HepG2 (cell line): ENCODE data around the gene MED15. TPM values are rescaled to one million over a fixed set of nuclear protein-coding genes. Genes with fewer than 3 reads are reported as not detected.

ENCODE experiments used
- ADNP ChIP-seq: sonication (generic); formaldehyde crosslinking; IDR thresholded peaks from 2 replicates; pipeline ENCODE4 v1.4.0; 2020; ENCODE audit warnings: missing genetic modification reagents
- CBFB ChIP-seq: sonication (generic); formaldehyde crosslinking; IDR thresholded peaks from 2 replicates; pipeline ENCODE4 v1.4.0; 2020; ENCODE audit warnings: missing genetic modification reagents
- CBX5 ChIP-seq: sonication (generic); formaldehyde crosslinking; IDR thresholded peaks from 2 replicates; pipeline ENCODE4 v1.4.0; 2020; ENCODE audit warnings: missing genetic modification reagents, borderline replicate concordance
- ETV6 ChIP-seq: sonication (generic); formaldehyde crosslinking; conservative IDR thresholded peaks from 2 replicates; pipeline ENCODE4 v1.4.0; 2020; ENCODE audit warnings: missing genetic modification reagents
- FOSL2 ChIP-seq: sonication (generic); formaldehyde crosslinking; IDR thresholded peaks from 2 replicates; pipeline ENCODE4 v1.4.0; 2020; ENCODE audit warnings: missing genetic modification reagents
- FOXK2 ChIP-seq: fragments of 450-650 bp; IDR thresholded peaks from 2 replicates; pipeline ENCODE4 v1.6.1; 2016
- KLF12 ChIP-seq: sonication (generic); formaldehyde crosslinking; IDR thresholded peaks from 2 replicates; pipeline ENCODE4 v1.4.0; 2020; ENCODE audit warnings: missing genetic modification reagents, borderline replicate concordance
- NCOR1 ChIP-seq: fragments of 200-600 bp; sonication (generic); IDR thresholded peaks from 2 replicates; pipeline ENCODE4 v1.7.0; 2017; ENCODE audit warnings: antibody characterized with exemption, low read length, borderline replicate concordance
- RARG ChIP-seq: sonication (generic); formaldehyde crosslinking; IDR thresholded peaks from 2 replicates; pipeline ENCODE4 v1.4.0; 2020; ENCODE audit warnings: low read depth, mild to moderate bottlenecking, missing genetic modification reagents
- RELA ChIP-seq: sonication (generic); formaldehyde crosslinking; IDR thresholded peaks from 2 replicates; pipeline ENCODE4 v1.4.0; 2020; ENCODE audit warnings: missing genetic modification reagents
- RFX3 ChIP-seq: IDR thresholded peaks from 2 replicates; pipeline ENCODE4 v1.6.1; 2016; ENCODE audit warnings: missing biosample characterization, missing genetic modification reagents
- SOX13 ChIP-seq, 3 experiments: fragments of 450-650 bp in 1 of 3; sonication (generic) in 1 of 3; formaldehyde crosslinking in 1 of 3; IDR thresholded peaks in 2 of 3; conservative IDR thresholded peaks in 1 of 3; 2 replicates each; pipeline versions ENCODE4 v1.5.0 to v1.6.1; 2016 to 2020; ENCODE audit warnings: antibody characterized with exemption in 1 of 3, mild to moderate bottlenecking in 1 of 3, missing compliant biosample characterization in 1 of 3, missing genetic modification reagents in 1 of 3, moderate library complexity in 1 of 3
- TCF12 ChIP-seq, 2 experiments: fragments of 450-650 bp in 1 of 2; sonication (generic) in 1 of 2; formaldehyde crosslinking in 1 of 2; IDR thresholded peaks; 2 replicates each; pipeline versions ENCODE4 v1.6.1 to v1.8.0; 2017 to 2022; ENCODE audit warnings: antibody characterized with exemption in 1 of 2, mild to moderate bottlenecking in 1 of 2, missing genetic modification reagents in 1 of 2, moderate library complexity in 1 of 2
- TGIF2 ChIP-seq: IDR thresholded peaks from 2 replicates; pipeline ENCODE4 v1.6.1; 2016; ENCODE audit warnings: control low read depth, missing compliant biosample characterization
- ZNF101 ChIP-seq: sonication (generic); formaldehyde crosslinking; IDR thresholded peaks from 2 replicates; pipeline ENCODE4 v1.4.0; 2020; ENCODE audit warnings: mild to moderate bottlenecking, low read depth, missing genetic modification reagents, borderline replicate concordance
- ZNF207 ChIP-seq: fragments of 450-650 bp; IDR thresholded peaks from 2 replicates; pipeline ENCODE4 v1.6.1; 2016; ENCODE audit warnings: antibody characterized with exemption, borderline replicate concordance
- ZNF30 ChIP-seq: sonication (generic); formaldehyde crosslinking; IDR thresholded peaks from 2 replicates; pipeline ENCODE4 v1.5.0; 2020; ENCODE audit warnings: mild to moderate bottlenecking, missing genetic modification reagents
- ZNF367 ChIP-seq: sonication (generic); formaldehyde crosslinking; IDR thresholded peaks from 2 replicates; pipeline ENCODE4 v1.4.0; 2020; ENCODE audit warnings: missing genetic modification reagents, borderline replicate concordance
- ZNF44 ChIP-seq: sonication (generic); formaldehyde crosslinking; IDR thresholded peaks from 2 replicates; pipeline ENCODE4 v1.5.1; 2020; ENCODE audit warnings: mild to moderate bottlenecking, missing genetic modification reagents
- ZNF441 ChIP-seq: sonication (generic); formaldehyde crosslinking; IDR thresholded peaks from 2 replicates; pipeline ENCODE4 v1.7.0; 2021; ENCODE audit warnings: missing genetic modification reagents, borderline replicate concordance
- ZNF552 ChIP-seq: sonication (generic); formaldehyde crosslinking; IDR thresholded peaks from 2 replicates; pipeline ENCODE4 v1.9.0; 2022; ENCODE audit warnings: missing genetic modification reagents, mild to moderate bottlenecking, borderline replicate concordance
- ZNF567 ChIP-seq: sonication (generic); formaldehyde crosslinking; IDR thresholded peaks from 2 replicates; pipeline ENCODE4 v1.8.1; 2023; ENCODE audit warnings: mild to moderate bottlenecking, missing genetic modification reagents, borderline replicate concordance
- ZNF644 ChIP-seq: IDR thresholded peaks from 2 replicates; pipeline ENCODE4 v1.6.1; 2016; ENCODE audit warnings: low read depth
- ZNF749 ChIP-seq: sonication (generic); formaldehyde crosslinking; IDR thresholded peaks from 2 replicates; pipeline ENCODE4 v1.8.0; 2022; ENCODE audit warnings: mild to moderate bottlenecking, missing genetic modification reagents, moderate library complexity, borderline replicate concordance
- ZNF776 ChIP-seq: sonication (generic); formaldehyde crosslinking; IDR thresholded peaks from 2 replicates; pipeline ENCODE4 v1.4.0; 2020; ENCODE audit warnings: mild to moderate bottlenecking, missing genetic modification reagents
- polyA plus RNA-seq, 8 experiments: library from polyadenylated mRNA; depleted of rRNA in 3 of 8; stranded (reverse) in 7 of 8; unstranded in 1 of 8; fragments of >200 nt; fragmentation: Illumina TruSeq in 4 of 8; extraction: Trizol in 4 of 8; gene quantifications; 2 replicates each; pipeline versions ENCODE4 v1.2.1 to v1.2.3, GENCODE V29; 2011 to 2016; ENCODE audit warnings: low read depth in 4 of 8, missing spikeins in 1 of 8, mixed read lengths in 1 of 8; ENCODE audit not compliant: insufficient read depth in 1 of 8
- total RNA-seq, 5 experiments: library from RNA; depleted of rRNA; stranded (reverse); fragments of >200 nt; fragmentation: Illumina TruSeq; extraction: Trizol; gene quantifications; 2 replicates each; pipeline ENCODE4 v1.2.3, GENCODE V29; 2016; ENCODE audit warnings: low read depth in 1 of 5
- TF ChIP-seq, protein P1 (sequence below): sonication (generic); formaldehyde crosslinking; IDR thresholded peaks from 2 replicates; pipeline ENCODE4 v1.8.1; 2023; ENCODE audit warnings: mild to moderate bottlenecking, inconsistent platforms, moderate library complexity, missing genetic modification reagents, borderline replicate concordance
- TF ChIP-seq, protein P2 (sequence below): sonication (generic); formaldehyde crosslinking; IDR thresholded peaks from 2 replicates; pipeline ENCODE4 v1.8.0; 2022; ENCODE audit warnings: mild to moderate bottlenecking, missing genetic modification reagents
- TF ChIP-seq, protein P3 (sequence below): sonication (generic); formaldehyde crosslinking; IDR thresholded peaks from 2 replicates; pipeline ENCODE4 v1.8.0; 2022; ENCODE audit warnings: mild to moderate bottlenecking, missing genetic modification reagents, moderate library complexity

MED15 gene
- total and polyA plus RNA-seq, 2 of the 13 experiments (the other 11 are each of a cell fraction or from before 2014, with no cell fraction given), result 14.3 to 27.0 TPM

DNA sequence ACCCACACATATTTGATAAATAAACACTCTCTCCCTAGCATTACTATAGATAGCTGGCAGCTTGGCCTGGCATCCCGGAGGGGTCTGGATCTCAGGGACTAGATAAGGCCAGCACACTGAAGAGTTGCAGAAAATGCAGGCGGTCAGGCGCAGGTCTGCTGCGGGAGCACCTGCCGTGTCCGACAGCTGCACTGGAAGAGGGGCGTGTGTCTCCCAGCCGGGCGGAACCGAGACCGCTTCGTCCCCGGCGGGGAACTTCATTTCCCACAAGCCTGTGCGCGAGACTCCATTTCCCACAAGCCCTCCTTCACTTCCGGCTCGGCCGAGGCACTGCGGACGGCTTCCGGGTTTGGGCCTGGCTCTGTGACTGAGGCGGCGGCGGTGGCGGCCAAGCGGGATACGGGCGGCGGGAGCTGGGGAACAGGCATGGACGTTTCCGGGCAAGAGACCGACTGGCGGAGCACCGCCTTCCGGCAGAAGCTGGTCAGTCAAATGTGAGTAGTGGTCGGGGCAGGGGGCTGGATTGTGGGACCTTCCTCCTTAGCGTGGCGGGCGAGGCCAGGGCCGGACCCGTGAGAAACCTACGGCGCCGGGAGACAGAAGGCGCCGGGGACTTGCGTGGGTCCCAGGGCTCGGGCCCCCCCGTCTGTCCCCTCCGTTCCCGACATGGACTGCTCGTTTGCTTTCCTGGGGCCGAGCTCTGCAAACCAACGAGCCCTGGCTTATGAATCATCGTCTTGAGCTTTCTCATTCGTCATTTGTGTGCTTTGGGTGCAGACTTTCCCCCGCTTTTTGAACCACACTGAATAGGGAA lies at the start of gene MED15 (continued):
- TF ChIP-seq ZNF567 (CRISPR knock-in tag), result no peak
- peak; percentile 72; the same call in 1 of the 2 replicates for TF ChIP-seq ZNF749 (CRISPR knock-in tag)
- no peak for TF ChIP-seq ZNF207
- TF ChIP-seq, protein P1, sequence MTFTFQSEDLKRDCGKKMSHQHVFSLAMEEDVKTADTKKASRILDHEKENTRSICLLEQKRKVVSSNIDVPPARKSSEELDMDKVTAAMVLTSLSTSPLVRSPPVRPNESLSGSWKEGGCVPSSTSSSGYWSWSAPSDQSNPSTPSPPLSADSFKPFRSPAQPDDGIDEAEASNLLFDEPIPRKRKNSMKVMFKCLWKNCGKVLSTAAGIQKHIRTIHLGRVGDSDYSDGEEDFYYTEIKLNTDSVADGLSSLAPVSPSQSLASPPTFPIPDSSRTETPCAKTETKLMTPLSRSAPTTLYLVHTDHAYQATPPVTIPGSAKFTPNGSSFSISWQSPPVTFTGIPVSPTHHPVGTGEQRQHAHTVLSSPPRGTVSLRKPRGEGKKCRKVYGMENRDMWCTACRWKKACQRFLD (CRISPR knock-in tag), result peak; percentile 42; the same call in 1 of the 2 replicates
- TF ChIP-seq ADNP (CRISPR knock-in tag), result no peak
- TF ChIP-seq KLF12 (CRISPR knock-in tag), result peak; percentile 86; the same call in 1 of the 2 replicates
- TF ChIP-seq RARG, result 0 out of 2 replicates have a peak, but pooled peaks have one; percentile 33
- TF ChIP-seq FOSL2 (CRISPR knock-in tag), result peak; percentile 60
- TF ChIP-seq ZNF776, result peak; percentile 87
- TF ChIP-seq, protein P2, sequence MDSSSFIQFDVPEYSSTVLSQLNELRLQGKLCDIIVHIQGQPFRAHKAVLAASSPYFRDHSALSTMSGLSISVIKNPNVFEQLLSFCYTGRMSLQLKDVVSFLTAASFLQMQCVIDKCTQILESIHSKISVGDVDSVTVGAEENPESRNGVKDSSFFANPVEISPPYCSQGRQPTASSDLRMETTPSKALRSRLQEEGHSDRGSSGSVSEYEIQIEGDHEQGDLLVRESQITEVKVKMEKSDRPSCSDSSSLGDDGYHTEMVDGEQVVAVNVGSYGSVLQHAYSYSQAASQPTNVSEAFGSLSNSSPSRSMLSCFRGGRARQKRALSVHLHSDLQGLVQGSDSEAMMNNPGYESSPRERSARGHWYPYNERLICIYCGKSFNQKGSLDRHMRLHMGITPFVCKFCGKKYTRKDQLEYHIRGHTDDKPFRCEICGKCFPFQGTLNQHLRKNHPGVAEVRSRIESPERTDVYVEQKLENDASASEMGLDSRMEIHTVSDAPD (CRISPR knock-in tag), result no peak
- peak; percentile 70; the same call in 1 of the 2 replicates for TF ChIP-seq ZNF552 (CRISPR knock-in tag)
- peak; percentile 83 for TF ChIP-seq CBFB (CRISPR knock-in tag)
- no peak for TF ChIP-seq RELA (CRISPR knock-in tag)
- TF ChIP-seq ZNF644 (CRISPR knock-in tag), result no peak
- TF ChIP-seq, protein P3, sequence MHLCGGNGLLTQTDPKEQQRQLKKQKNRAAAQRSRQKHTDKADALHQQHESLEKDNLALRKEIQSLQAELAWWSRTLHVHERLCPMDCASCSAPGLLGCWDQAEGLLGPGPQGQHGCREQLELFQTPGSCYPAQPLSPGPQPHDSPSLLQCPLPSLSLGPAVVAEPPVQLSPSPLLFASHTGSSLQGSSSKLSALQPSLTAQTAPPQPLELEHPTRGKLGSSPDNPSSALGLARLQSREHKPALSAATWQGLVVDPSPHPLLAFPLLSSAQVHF (CRISPR knock-in tag), result no peak
- no peak for TF ChIP-seq TGIF2 (CRISPR knock-in tag)
- TF ChIP-seq SOX13 (IDR thresholded peaks at IDR 0.05), result no peak
- TF ChIP-seq SOX13 (CRISPR knock-in tag; conservative IDR thresholded peaks at IDR 0.05 in 1 of 2, IDR thresholded peaks at IDR 0.05 in 1 of 2), result peak in 1 of 2 experiments; percentile 49; a peak in 2 of 4 replicates
- no peak for TF ChIP-seq RFX3
- TF ChIP-seq TCF12 (IDR thresholded peaks at IDR 0.05), result no peak
- no peak for TF ChIP-seq TCF12 (CRISPR knock-in tag; IDR thresholded peaks at IDR 0.05)
- peak; percentile 79; the same call in 1 of the 2 replicates for TF ChIP-seq CBX5 (CRISPR knock-in tag)
- 0 out of 2 replicates have a peak, but pooled peaks have one; percentile 64 for TF ChIP-seq ETV6 (CRISPR knock-in tag)
- peak; percentile 43; the same call in 1 of the 2 replicates for TF ChIP-seq ZNF101 (CRISPR knock-in tag)
- no peak for TF ChIP-seq ZNF44
- TF ChIP-seq NCOR1, result no peak
- no peak for TF ChIP-seq ZNF367
- TF ChIP-seq FOXK2, result no peak
- no peak for TF ChIP-seq ZNF30
- TF ChIP-seq ZNF441, result 0 out of 2 replicates have a peak, but pooled peaks have one; percentile 48
